GM23338 (cell line): Measurements from ENCODE around the gene CELF4. TPM values are rescaled to one million over a fixed set of nuclear protein-coding genes. Genes with fewer than 3 reads are reported as not detected.

Source experiments
- ATAC-seq: fragments of 200-7000 bp; cut with Tn5 transposase; 3 replicates; pipeline ENCODE4 v1.9.1; 2020
- DNase-seq: peaks from one replicate; pipeline ENCODE4 v3.0.0-alpha.2; 2015; ENCODE audit warnings: low spot score
- H2AFZ ChIP-seq: fragments of 200-600 bp; sonication (generic); 2 replicates; pipeline ENCODE4 v1.8.0; 2016; ENCODE audit warnings: antibody characterized with exemption, mild to moderate bottlenecking, moderate library complexity
- H3F3A ChIP-seq: fragments of 200-600 bp; sonication (generic); replicated peaks from 2 replicates; pipeline ENCODE4 v1.8.0; 2017; ENCODE audit warnings: antibody characterized with exemption, mixed run types, low read depth
- H3K27ac ChIP-seq: fragments of 200-600 bp; sonication (generic); 2 replicates; pipeline ENCODE4 v1.6.1; 2016; ENCODE audit warnings: low read depth
- H3K27me3 ChIP-seq: fragments of 200-600 bp; sonication (generic); 2 replicates; pipeline ENCODE4 v1.8.0; 2016; ENCODE audit warnings: mild to moderate bottlenecking, mixed run types, moderate library complexity; ENCODE audit not compliant: insufficient read depth
- H3K36me3 ChIP-seq: fragments of 200-600 bp; sonication (generic); 2 replicates; pipeline ENCODE4 v1.8.0; 2016; ENCODE audit warnings: mild to moderate bottlenecking; ENCODE audit not compliant: insufficient read depth
- H3K4me1 ChIP-seq: fragments of 200-600 bp; sonication (generic); 2 replicates; pipeline ENCODE4 v1.8.0; 2016; ENCODE audit warnings: mild to moderate bottlenecking, moderate library complexity; ENCODE audit not compliant: insufficient read depth
- H3K4me2 ChIP-seq: fragments of 200-600 bp; sonication (generic); 2 replicates; pipeline ENCODE4 v1.7.1; 2017; ENCODE audit warnings: mixed run types
- H3K4me3 ChIP-seq: fragments of 200-600 bp; sonication (generic); 2 replicates; pipeline ENCODE4 v1.6.1; 2016; ENCODE audit warnings: mixed run types
- H3K79me2 ChIP-seq: fragments of 200-600 bp; sonication (generic); replicated peaks from 2 replicates; pipeline ENCODE4 v1.8.0; 2017; ENCODE audit warnings: mild to moderate bottlenecking; ENCODE audit not compliant: insufficient read depth
- H3K9me2 ChIP-seq: fragments of 200-600 bp; sonication (generic); 2 replicates; pipeline ENCODE4 v1.8.0; 2017; ENCODE audit not compliant: insufficient read depth
- H4K20me1 ChIP-seq: fragments of 200-600 bp; sonication (generic); replicated peaks from 2 replicates; pipeline ENCODE4 v1.8.0; 2017; ENCODE audit warnings: mild to moderate bottlenecking; ENCODE audit not compliant: insufficient read depth
- H3K27ac Mint-ChIP-seq: 2 replicates; pipeline ENCODE4 v1.8.0; 2020; ENCODE audit warnings: inconsistent platforms, mild to moderate bottlenecking, moderate library complexity, mixed read lengths
- H3K27me3 Mint-ChIP-seq: 3 replicates; pipeline ENCODE4 v1.8.0; 2022; ENCODE audit warnings: low read depth, mild to moderate bottlenecking, moderate library complexity, mixed read lengths, inconsistent platforms; ENCODE audit not compliant: insufficient read depth, poor library complexity
- H3K36me3 Mint-ChIP-seq: 3 replicates; pipeline ENCODE4 v1.8.0; 2021; ENCODE audit warnings: low read depth, mild to moderate bottlenecking, inconsistent platforms, moderate library complexity, mixed read lengths
- H3K4me1 Mint-ChIP-seq: 3 replicates; pipeline ENCODE4 v1.8.0; 2020; ENCODE audit warnings: mild to moderate bottlenecking, inconsistent platforms, mixed read lengths
- H3K4me3 Mint-ChIP-seq: 3 replicates; pipeline ENCODE4 v1.8.0; 2021; ENCODE audit warnings: moderate library complexity, mild to moderate bottlenecking, inconsistent platforms, mixed read lengths
- H3K9me3 Mint-ChIP-seq: 3 replicates; pipeline ENCODE4 v1.8.0; 2020; ENCODE audit warnings: moderate library complexity, mild to moderate bottlenecking, inconsistent platforms, mixed read lengths
- CREB1 ChIP-seq: fragments of 250-450 bp; sonication (Bioruptor Pico); IDR thresholded peaks from 2 replicates; pipeline ENCODE4 v1.5.0; 2020; ENCODE audit warnings: low read depth, mild to moderate bottlenecking, moderate library complexity
- EZH2 ChIP-seq: fragments of 200-600 bp; sonication (generic); IDR thresholded peaks from one replicate; pipeline ENCODE4 v1.8.0; 2017; ENCODE audit warnings: antibody characterized with exemption, mild to moderate bottlenecking, low read depth; ENCODE audit not compliant: unreplicated experiment
- EZH2phosphoT487 ChIP-seq: fragments of 200-600 bp; sonication (generic); IDR thresholded peaks from one replicate; pipeline ENCODE4 v1.8.1; 2018; ENCODE audit warnings: antibody characterized with exemption; ENCODE audit not compliant: unreplicated experiment
- JUNB ChIP-seq: IDR thresholded peaks from one replicate; pipeline ENCODE4 v1.6.1; 2016; ENCODE audit warnings: antibody characterized with exemption; ENCODE audit not compliant: unreplicated experiment
- NANOG ChIP-seq: IDR thresholded peaks from 2 replicates; pipeline ENCODE4 v1.6.1; 2016; ENCODE audit warnings: antibody characterized with exemption, borderline replicate concordance
- POLR2AphosphoS5 ChIP-seq: IDR thresholded peaks from 2 replicates; pipeline ENCODE4 v1.6.1; 2016; ENCODE audit warnings: antibody characterized with exemption, low read depth
- STAT1 ChIP-seq: IDR thresholded peaks from one replicate; pipeline ENCODE4 v1.6.1; 2016; ENCODE audit warnings: antibody characterized with exemption; ENCODE audit not compliant: unreplicated experiment
- ZNF114 ChIP-seq: fragments of 250-450 bp; sonication (Bioruptor Pico); IDR thresholded peaks from 2 replicates; pipeline ENCODE4 v1.5.0; 2020; ENCODE audit warnings: mild to moderate bottlenecking, moderate library complexity
- ZNF331 ChIP-seq: fragments of 250-450 bp; sonication (Bioruptor Pico); IDR thresholded peaks from 2 replicates; pipeline ENCODE4 v1.5.0; 2020; ENCODE audit warnings: low read depth, mild to moderate bottlenecking, moderate library complexity
- polyA plus RNA-seq: library from polyadenylated mRNA; unstranded; fragments of >200 nt; fragmentation: Nextera tagmentation; extraction: Ambion mirVana; gene quantifications from 2 replicates; pipeline ENCODE4 v1.2.1, GENCODE V29; 2016
- total RNA-seq: library from RNA; depleted of rRNA; stranded (reverse); fragments of >200 nt; shearing (Covaris generic); gene quantifications from 2 replicates; pipeline ENCODE4 v1.2.3, GENCODE V29; 2014
- TF ChIP-seq, protein P1 (sequence below), 2 experiments: fragments of 200-600 bp in 1 of 2; sonication (generic) in 1 of 2; conservative IDR thresholded peaks; 2 replicates each; pipeline versions ENCODE4 v1.5.1 to v1.6.1; 2016 to 2017; ENCODE audit warnings: antibody characterized with exemption in 2 of 2, low read depth in 2 of 2, mild to moderate bottlenecking in 2 of 2, moderate library complexity in 1 of 2
- TF ChIP-seq, protein P2 (sequence below): fragments of 250-450 bp; sonication (Bioruptor Pico); IDR thresholded peaks from 2 replicates; pipeline ENCODE4 v1.5.0; 2020; ENCODE audit warnings: mild to moderate bottlenecking, moderate library complexity
- TF ChIP-seq, protein P3 (sequence below): IDR thresholded peaks from 2 replicates; pipeline ENCODE4 v1.6.1; 2016; ENCODE audit warnings: antibody characterized with exemption
- TF ChIP-seq, protein P4 (sequence below): IDR thresholded peaks from one replicate; pipeline ENCODE4 v1.6.1; 2018; ENCODE audit warnings: antibody characterized with exemption; ENCODE audit not compliant: unreplicated experiment

The CELF4 gene
- total and polyA plus RNA-seq, 2 experiments from 2014 or later = 2.6 to 6.7 TPM

DNA sequence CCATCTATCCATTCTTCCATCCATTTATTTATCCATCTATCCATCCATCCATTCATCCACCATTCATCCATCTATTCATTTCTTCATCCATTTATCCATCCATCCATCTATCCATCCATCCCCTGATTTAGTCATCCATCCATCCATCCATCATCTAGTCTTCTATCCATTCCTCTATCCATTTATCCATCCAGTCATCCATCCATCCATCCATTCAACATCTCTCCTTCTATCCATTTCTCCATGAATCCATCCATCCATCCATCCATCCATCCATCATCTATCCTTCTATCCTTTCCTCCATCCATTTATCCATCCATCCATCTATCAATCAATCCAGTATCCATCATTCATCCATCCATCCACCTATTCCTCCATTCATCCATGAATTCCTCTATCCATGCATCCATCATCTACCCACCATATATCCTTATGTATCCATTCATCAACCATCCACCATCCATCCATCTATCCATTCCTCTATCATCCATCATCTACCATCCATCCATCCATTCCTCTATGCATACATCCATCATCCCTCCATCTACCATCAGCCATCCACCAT is 185.0 kb downstream of the CELF4 start:
- Mint-ChIP-seq H3K27ac (no peak overlapping the region), H3K4me3 (no peak overlapping the region), H3K27me3 (peaks cover 12% of the 10 kb centered on the region), H3K4me1 (peaks cover 33% of the 10 kb centered on the region), H3K36me3 (no peaks in the 10 kb centered on the region; the same call in 2 of the 3 replicates), H3K9me3 (no peaks in the 10 kb centered on the region)
- Histone ChIP-seq H3K9me2 (0 out of 2 replicates have a peak, but pooled peaks cover 5% of the 10 kb centered on the region), H3K27ac (no peak overlapping the region), H3K79me2 (no peaks in the 10 kb centered on the region), H3K4me2 (no peak overlapping the region), H2AFZ (no peak overlapping the region), H3K36me3 (no peaks in the 10 kb centered on the region), H4K20me1 (no peaks in the 10 kb centered on the region; the same call in 1 of the 2 replicates), H3F3A (no peaks in the 10 kb centered on the region), H3K4me3 (no peak overlapping the region), H3K4me1 (peaks cover 11% of the 10 kb centered on the region; the same call in 1 of the 2 replicates), H3K27me3 (no peaks in the 10 kb centered on the region)
- ATAC-seq (no peak), DNase-seq (no peak)
- no peak for TF ChIP-seq EZH2phosphoT487
- TF ChIP-seq, protein P1, sequence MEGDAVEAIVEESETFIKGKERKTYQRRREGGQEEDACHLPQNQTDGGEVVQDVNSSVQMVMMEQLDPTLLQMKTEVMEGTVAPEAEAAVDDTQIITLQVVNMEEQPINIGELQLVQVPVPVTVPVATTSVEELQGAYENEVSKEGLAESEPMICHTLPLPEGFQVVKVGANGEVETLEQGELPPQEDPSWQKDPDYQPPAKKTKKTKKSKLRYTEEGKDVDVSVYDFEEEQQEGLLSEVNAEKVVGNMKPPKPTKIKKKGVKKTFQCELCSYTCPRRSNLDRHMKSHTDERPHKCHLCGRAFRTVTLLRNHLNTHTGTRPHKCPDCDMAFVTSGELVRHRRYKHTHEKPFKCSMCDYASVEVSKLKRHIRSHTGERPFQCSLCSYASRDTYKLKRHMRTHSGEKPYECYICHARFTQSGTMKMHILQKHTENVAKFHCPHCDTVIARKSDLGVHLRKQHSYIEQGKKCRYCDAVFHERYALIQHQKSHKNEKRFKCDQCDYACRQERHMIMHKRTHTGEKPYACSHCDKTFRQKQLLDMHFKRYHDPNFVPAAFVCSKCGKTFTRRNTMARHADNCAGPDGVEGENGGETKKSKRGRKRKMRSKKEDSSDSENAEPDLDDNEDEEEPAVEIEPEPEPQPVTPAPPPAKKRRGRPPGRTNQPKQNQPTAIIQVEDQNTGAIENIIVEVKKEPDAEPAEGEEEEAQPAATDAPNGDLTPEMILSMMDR (conservative IDR thresholded peaks at IDR 0.05; ENCODE audit: low read depth in 2 of 2) = no peak
- TF ChIP-seq EZH2 = no peak
- TF ChIP-seq CREB1 (CRISPR knock-in tag) = no peak
- TF ChIP-seq NANOG = no peak
- TF ChIP-seq, protein P2, sequence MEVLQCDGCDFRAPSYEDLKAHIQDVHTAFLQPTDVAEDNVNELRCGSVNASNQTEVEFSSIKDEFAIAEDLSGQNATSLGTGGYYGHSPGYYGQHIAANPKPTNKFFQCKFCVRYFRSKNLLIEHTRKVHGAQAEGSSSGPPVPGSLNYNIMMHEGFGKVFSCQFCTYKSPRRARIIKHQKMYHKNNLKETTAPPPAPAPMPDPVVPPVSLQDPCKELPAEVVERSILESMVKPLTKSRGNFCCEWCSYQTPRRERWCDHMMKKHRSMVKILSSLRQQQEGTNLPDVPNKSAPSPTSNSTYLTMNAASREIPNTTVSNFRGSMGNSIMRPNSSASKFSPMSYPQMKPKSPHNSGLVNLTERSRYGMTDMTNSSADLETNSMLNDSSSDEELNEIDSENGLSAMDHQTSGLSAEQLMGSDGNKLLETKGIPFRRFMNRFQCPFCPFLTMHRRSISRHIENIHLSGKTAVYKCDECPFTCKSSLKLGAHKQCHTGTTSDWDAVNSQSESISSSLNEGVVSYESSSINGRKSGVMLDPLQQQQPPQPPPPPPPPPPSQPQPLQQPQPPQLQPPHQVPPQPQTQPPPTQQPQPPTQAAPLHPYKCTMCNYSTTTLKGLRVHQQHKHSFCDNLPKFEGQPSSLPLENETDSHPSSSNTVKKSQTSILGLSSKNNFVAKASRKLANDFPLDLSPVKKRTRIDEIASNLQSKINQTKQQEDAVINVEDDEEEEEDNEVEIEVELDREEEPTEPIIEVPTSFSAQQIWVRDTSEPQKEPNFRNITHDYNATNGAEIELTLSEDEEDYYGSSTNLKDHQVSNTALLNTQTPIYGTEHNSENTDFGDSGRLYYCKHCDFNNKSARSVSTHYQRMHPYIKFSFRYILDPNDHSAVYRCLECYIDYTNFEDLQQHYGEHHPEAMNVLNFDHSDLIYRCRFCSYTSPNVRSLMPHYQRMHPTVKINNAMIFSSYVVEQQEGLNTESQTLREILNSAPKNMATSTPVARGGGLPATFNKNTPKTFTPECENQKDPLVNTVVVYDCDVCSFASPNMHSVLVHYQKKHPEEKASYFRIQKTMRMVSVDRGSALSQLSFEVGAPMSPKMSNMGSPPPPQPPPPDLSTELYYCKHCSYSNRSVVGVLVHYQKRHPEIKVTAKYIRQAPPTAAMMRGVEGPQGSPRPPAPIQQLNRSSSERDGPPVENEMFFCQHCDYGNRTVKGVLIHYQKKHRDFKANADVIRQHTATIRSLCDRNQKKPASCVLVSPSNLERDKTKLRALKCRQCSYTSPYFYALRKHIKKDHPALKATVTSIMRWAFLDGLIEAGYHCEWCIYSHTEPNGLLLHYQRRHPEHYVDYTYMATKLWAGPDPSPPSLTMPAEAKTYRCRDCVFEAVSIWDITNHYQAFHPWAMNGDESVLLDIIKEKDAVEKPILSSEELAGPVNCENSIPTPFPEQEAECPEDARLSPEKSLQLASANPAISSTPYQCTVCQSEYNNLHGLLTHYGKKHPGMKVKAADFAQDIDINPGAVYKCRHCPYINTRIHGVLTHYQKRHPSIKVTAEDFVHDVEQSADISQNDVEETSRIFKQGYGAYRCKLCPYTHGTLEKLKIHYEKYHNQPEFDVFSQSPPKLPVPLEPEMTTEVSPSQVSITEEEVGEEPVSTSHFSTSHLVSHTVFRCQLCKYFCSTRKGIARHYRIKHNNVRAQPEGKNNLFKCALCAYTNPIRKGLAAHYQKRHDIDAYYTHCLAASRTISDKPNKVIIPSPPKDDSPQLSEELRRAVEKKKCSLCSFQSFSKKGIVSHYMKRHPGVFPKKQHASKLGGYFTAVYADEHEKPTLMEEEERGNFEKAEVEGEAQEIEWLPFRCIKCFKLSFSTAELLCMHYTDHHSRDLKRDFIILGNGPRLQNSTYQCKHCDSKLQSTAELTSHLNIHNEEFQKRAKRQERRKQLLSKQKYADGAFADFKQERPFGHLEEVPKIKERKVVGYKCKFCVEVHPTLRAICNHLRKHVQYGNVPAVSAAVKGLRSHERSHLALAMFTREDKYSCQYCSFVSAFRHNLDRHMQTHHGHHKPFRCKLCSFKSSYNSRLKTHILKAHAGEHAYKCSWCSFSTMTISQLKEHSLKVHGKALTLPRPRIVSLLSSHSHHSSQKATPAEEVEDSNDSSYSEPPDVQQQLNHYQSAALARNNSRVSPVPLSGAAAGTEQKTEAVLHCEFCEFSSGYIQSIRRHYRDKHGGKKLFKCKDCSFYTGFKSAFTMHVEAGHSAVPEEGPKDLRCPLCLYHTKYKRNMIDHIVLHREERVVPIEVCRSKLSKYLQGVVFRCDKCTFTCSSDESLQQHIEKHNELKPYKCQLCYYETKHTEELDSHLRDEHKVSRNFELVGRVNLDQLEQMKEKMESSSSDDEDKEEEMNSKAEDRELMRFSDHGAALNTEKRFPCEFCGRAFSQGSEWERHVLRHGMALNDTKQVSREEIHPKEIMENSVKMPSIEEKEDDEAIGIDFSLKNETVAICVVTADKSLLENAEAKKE (CRISPR knock-in tag) = no peak
- TF ChIP-seq STAT1 = no peak
- TF ChIP-seq ZNF114 (CRISPR knock-in tag) = no peak
- TF ChIP-seq, protein P3, sequence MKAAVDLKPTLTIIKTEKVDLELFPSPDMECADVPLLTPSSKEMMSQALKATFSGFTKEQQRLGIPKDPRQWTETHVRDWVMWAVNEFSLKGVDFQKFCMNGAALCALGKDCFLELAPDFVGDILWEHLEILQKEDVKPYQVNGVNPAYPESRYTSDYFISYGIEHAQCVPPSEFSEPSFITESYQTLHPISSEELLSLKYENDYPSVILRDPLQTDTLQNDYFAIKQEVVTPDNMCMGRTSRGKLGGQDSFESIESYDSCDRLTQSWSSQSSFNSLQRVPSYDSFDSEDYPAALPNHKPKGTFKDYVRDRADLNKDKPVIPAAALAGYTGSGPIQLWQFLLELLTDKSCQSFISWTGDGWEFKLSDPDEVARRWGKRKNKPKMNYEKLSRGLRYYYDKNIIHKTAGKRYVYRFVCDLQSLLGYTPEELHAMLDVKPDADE = no peak
- no peak for TF ChIP-seq JUNB
- TF ChIP-seq, protein P4, sequence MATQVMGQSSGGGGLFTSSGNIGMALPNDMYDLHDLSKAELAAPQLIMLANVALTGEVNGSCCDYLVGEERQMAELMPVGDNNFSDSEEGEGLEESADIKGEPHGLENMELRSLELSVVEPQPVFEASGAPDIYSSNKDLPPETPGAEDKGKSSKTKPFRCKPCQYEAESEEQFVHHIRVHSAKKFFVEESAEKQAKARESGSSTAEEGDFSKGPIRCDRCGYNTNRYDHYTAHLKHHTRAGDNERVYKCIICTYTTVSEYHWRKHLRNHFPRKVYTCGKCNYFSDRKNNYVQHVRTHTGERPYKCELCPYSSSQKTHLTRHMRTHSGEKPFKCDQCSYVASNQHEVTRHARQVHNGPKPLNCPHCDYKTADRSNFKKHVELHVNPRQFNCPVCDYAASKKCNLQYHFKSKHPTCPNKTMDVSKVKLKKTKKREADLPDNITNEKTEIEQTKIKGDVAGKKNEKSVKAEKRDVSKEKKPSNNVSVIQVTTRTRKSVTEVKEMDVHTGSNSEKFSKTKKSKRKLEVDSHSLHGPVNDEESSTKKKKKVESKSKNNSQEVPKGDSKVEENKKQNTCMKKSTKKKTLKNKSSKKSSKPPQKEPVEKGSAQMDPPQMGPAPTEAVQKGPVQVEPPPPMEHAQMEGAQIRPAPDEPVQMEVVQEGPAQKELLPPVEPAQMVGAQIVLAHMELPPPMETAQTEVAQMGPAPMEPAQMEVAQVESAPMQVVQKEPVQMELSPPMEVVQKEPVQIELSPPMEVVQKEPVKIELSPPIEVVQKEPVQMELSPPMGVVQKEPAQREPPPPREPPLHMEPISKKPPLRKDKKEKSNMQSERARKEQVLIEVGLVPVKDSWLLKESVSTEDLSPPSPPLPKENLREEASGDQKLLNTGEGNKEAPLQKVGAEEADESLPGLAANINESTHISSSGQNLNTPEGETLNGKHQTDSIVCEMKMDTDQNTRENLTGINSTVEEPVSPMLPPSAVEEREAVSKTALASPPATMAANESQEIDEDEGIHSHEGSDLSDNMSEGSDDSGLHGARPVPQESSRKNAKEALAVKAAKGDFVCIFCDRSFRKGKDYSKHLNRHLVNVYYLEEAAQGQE = no peak
- TF ChIP-seq ZNF331 (CRISPR knock-in tag) = no peak
- TF ChIP-seq POLR2AphosphoS5 = no peak
